Measurements from ENCODE around the gene GALNT2.

DNA sequence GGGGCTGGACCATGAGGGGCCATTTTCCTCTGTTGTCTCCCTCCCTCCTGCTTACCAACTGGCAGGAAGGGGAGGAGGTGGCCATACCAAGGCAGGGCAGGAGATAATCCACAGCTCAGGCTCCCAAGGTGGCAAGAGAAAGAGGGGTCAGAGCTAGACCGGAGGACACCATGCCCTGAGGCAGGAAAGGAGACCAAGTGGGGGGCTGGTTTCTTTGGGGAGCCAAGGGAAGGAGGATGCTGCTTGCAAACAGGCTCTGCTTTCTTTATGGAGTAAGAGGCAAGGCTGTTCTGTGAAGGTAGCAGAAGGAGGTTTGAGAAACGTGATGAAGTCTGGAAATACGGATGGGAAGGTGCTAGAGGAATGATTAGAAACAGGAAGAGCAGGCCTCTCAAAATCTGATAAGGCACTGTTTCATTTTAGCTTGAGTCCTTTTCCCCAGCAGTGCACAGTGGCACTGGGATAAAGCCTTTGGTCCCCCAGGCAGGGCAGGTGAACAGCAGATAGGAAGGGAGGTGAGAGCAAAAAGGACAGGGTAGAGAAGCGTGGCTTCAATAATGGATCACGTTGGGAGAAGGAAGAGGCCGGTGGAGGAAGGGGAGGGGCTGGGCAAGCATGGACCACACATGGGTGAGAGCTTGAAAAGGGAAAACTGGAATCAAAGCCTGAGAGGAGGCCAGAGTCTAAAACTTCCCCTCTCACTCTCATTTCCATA lies 44.2 kb upstream of the GALNT2 start:
- TF ChIP-seq REST (IDR thresholded peaks at IDR 0.05; ENCODE audit: insufficient replicate concordance, low read depth) (no peak), SPI1 (IDR thresholded peaks at IDR 0.05; ENCODE audit: borderline replicate concordance, low read depth) (no peak), GABPA (IDR thresholded peaks at IDR 0.05; ENCODE audit: low read depth) (no peak)
- TF ChIP-seq, protein P1, sequence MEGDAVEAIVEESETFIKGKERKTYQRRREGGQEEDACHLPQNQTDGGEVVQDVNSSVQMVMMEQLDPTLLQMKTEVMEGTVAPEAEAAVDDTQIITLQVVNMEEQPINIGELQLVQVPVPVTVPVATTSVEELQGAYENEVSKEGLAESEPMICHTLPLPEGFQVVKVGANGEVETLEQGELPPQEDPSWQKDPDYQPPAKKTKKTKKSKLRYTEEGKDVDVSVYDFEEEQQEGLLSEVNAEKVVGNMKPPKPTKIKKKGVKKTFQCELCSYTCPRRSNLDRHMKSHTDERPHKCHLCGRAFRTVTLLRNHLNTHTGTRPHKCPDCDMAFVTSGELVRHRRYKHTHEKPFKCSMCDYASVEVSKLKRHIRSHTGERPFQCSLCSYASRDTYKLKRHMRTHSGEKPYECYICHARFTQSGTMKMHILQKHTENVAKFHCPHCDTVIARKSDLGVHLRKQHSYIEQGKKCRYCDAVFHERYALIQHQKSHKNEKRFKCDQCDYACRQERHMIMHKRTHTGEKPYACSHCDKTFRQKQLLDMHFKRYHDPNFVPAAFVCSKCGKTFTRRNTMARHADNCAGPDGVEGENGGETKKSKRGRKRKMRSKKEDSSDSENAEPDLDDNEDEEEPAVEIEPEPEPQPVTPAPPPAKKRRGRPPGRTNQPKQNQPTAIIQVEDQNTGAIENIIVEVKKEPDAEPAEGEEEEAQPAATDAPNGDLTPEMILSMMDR (IDR thresholded peaks at IDR 0.05; ENCODE audit: insufficient read depth, low read length), result no peak
